GM15510 (cell line): ENCODE results near the gene PLEKHB1.

ENCODE experiments used
- POLR2A ChIP-seq: IDR thresholded peaks from 3 replicates; pipeline ENCODE4 v1.6.1; 2011; ENCODE audit warnings: borderline replicate concordance; ENCODE audit not compliant: insufficient read length; ENCODE audit errors: extremely low read depth

Gene PLEKHB1

GRCh38 chr11:73705053-73705452 lies 58.7 kb downstream of the PLEKHB1 start:
- TF ChIP-seq POLR2A, result no peak

DNA sequence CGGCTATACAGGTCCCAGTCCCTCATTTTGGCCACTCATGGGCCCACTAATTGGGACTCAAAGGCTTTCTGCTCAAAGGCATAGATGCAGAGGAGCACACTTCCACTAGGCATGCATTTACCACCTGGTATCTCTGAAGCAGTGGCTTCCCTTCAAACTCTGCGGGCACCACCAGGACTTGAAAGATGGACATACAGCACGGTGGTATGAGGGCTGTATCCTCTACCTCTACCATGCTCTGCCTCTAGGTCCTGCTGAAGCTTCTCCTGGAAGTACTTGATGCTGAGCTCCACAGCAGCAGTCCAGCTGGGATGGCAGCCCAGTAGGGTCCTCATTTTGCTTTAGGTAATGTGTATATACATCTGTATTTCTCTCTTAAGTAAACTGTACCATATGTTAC lies 64.6 kb downstream of the PLEKHB1 start:
- TF ChIP-seq POLR2A, result no peak
